Stimulated activated CD4-positive, alpha-beta T cell treated with anti-CD3 and anti-CD28 coated beads, Interleukin-4, amount 100 ng/mL, for 1 hour (primary cell): Measurements from ENCODE around the gene TGFBR3L.
A peak's percentile ranks its signal among the peaks of the same experiment; 100 is the strongest.
"Not testable (repeated sequence)": the region's sequence is repeated elsewhere in the genome, so short reads cannot be mapped to it uniquely, and the experiment has no call there.

Experiments
- DNase-seq: peaks from one replicate; pipeline ENCODE4 v3.0.0-alpha.2; 2020

TGFBR3L gene

DNA sequence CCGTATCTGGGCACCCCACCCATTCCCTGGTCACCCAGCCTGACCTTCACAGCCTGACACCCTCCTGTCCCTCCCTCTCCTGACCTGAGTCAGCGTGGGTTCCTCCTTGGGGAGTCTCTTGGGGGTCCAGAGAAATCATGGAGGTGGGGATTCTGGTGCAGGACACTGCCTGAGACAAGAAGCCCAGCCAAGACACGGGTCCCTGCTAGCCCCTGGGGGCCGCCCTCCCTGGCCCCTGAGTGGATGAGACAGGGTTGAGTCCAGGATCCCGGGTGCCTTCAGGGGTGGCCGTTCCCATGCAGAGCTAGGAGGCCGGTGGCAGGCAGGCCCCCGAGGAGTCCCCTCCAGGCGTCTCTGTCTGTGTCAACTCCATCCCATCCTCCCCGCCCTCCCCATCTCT lies 9.4 kb upstream of the TGFBR3L start:
- no peak for DNase-seq

DNA sequence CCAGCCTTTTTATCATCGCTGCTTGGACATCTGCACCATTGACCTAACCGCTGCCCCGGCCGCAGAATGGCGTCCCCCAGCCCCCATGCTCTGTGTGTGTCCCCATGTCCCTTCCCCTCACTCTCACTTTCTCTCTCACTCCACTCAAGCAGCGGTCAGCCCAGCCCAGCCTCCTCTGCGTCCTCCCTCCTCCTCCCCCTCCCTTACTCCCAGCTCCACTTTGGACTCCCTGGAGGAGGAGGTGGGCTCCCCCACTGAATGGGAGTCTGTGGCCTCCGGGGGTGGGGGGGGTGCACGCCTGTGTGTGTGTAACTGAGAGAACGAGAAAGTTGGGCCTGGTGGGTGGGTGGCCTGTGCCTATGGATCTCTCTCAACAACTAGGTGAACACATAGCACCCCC lies 8.8 kb upstream of the TGFBR3L start:
- DNase-seq = no peak

DNA sequence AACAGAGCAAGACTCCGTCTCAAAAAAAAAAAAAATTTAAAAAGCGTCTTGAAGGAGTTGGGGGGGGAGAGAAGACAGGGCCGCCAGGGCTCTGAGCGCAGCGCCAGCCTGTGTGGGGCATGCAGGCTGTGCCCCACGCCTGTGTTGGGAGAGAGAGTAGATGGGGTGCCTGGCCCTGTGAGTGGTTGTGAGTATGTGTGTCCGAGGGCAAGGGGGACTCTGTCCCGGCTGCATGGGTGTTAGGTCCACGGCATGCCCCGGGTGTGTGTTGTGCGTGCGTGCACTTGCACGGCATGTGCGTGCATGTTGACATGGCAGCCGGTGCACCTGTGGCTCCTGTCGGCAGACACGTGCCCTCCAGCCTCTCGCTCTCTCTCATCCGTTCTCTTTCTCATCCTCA lies 7.5 kb upstream of the TGFBR3L start:
- DNase-seq = no peak

DNA sequence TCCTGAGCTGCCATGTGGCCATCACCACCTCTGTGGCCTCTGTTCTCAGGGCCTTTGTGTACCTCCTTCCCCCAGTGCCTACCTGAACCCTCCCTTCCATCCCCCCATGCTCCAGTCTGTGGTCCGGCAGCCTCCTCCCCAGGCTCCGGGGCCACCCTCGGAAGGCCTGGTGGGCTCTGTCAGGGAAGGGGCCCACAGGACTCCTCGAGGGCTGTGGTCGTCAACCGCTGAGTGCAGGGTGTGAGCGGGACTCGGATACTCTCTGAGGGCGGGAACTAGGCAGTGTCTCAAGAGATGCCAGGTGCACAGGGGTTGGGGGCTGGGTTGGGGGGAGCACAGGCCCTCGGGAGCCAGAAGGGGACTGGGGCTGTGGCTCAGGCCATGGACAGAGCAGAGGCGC lies 7.1 kb upstream of the TGFBR3L start:
- no peak for DNase-seq

DNA sequence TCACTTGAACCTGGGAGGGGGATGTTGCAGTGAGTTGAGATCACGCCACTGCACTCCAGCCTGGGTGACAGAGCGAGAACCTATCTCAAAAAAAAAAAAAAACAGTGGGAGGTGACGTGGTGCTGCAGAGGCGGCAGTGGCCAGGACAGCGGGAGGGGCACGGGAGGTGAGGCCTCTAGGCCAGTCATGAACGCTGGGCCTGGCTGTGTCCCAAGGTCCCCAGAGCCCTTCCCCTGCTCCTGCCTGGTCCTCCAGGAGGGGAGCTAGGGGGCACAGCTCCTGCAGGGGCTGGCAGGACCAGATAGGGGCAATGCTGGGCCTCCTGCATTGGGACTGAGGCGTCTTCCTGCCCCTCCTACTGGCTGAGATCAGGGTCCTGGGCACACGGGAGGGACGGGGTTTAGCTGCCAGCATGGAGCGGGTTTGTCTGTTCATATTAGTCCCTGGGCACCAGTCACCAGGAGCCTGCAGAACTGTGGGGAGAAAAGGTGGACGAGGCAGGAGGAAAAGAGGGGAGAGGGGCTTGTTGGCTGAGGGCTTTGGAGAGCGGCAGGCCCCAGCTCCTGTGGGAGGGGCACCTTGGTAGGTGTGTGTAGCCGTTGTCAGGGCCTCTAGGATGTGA lies 6.4 kb upstream of the TGFBR3L start:
- DNase-seq = no peak

DNA sequence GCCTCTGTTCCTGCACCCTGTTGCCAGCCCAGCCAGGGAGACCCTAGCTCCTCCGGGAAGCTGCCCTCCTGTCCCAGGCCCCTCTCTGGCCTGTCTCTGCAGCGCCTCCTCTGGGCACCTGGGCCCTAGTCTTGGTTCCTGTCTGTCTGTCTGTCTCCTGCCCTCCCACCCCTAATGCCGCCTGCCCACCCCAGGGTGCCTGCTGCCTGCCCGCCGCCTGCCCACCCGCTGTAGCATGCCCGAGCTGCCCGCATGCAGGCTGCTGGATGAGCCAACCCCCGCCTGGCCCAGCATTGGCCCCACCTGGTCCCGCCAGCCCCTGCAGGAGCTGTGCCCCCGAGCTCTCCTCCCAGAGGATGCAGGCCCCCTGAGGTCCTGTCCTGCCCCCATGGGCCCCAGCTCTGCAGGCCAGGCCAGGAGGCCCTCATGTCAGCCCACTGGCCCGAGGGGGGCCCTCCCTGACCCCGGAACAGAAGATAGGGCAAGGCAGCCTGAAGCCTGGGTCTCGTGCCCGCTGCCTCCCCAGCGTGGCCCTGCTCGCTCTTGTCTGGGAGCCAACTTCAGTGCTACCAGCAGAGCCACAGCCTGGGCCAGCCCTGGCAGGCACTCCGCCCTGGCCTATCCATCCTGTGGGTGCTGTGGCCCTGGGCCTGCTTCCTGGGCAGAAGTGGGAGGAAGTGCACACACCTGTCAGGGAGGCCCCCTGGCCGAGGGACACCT lies 5.7 kb upstream of the TGFBR3L start:
- no peak for DNase-seq

DNA sequence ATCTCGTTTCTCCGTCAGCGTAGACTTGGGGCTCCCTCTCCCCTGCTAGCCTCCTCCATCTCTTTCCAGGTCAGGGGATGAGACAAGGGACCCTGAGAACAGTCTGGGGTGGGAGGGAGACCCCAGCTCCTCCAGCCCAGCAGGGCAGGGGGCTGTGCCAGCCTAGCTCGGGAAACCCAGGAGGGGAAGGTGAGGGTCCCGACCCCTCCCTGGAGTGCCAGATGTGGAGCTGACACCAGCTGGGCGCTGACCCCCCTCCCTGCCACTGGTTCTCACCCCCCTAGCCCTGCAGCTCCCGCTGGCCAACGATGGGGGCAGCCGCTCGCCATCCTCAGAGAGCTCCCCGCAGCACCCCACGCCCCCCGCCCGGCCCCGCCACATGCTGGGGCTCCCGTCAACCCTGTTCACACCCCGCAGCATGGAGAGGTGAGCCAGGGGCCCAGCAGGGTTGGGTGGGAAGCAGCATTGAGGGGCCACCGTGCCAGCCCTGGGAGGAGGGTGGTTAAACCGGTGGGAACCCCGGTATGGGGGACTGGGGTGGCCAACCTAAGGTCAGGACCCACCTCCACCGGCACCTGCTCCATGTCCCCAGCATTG lies 5.1 kb upstream of the TGFBR3L start:
- no peak for DNase-seq

DNA sequence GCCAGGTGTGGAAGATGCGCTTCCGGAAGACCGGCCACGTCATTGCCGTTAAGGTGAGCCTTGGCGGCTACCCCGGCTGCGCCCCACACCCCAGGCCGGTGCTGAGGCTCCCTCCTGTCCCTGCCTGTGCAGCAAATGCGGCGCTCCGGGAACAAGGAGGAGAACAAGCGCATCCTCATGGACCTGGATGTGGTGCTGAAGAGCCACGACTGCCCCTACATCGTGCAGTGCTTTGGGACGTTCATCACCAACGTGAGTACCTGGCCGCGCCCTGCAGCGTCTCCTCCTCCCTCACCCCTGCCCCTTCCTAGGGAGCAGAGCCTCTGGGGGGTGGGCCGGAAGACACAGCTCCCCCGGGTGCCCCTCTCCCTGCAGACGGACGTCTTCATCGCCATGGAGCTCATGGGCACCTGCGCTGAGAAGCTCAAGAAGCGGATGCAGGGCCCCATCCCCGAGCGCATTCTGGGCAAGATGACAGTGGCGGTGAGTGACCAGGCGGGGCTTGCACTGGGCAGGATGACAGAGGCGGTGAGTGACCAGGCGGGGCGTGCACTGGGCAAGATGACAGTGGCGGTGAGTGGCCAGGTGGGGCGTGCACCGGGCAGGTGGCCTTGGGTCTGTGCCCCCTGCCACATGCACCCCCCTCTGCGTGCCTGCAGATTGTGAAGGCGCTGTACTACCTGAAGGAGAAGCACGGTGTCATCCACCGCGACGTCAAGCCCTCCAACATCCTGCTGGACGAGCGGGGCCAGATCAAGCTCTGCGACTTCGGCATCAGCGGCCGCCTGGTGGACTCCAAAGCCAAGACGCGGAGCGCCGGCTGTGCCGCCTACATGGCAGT lies 4.1 kb upstream of the TGFBR3L start:
- no peak for DNase-seq

DNA sequence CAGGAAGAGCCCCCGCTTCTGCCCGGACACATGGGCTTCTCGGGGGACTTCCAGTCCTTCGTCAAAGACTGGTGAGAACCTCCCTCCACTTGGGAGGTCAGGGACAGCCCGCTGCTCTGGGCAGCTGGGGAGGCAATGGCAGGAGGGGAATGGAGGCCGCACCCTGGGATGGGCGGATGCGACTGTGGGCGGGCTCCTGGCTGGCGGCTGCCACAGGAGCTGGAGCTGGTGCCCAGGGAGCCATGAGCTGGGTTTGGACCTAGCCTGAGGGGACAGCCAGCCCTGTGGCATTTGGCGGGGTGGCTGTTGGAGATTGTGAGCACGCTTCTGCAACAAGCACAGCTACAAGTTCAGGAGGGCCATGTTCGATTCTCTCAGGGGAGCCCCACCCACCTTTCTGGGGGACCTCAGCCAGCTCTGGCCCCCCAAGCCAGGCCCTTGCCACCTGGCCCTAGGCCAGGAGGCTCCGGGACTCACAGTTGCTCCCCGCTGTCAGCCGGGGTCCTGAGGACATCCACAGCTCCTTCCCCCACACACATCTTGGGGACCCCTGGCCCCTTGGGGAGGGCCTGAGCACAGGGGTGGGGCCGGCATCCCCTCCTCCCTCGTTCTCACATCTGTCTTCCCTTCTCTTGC lies 3.0 kb upstream of the TGFBR3L start:
- DNase-seq = no peak

DNA sequence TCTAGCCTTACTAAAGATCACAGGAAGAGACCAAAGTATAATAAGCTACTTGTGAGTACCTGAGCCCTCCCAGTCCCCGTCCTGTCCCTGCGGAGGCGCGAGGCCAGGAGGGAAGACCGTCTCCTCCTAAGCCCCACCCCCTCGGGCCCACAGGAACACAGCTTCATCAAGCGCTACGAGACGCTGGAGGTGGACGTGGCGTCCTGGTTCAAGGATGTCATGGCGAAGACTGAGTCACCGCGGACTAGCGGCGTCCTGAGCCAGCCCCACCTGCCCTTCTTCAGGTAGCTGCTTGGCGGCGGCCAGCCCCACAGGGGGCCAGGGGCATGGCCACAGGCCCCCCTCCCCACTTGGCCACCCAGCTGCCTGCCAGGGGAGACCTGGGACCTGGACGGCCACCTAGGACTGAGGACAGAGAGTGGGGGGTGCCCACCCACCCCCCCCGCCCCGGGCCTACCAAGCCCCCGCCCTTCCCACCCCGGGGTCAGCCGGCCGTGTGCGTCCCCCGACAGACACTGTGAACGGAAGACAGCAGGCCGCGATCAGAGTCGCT lies 2.4 kb upstream of the TGFBR3L start:
- DNase-seq = no peak

DNA sequence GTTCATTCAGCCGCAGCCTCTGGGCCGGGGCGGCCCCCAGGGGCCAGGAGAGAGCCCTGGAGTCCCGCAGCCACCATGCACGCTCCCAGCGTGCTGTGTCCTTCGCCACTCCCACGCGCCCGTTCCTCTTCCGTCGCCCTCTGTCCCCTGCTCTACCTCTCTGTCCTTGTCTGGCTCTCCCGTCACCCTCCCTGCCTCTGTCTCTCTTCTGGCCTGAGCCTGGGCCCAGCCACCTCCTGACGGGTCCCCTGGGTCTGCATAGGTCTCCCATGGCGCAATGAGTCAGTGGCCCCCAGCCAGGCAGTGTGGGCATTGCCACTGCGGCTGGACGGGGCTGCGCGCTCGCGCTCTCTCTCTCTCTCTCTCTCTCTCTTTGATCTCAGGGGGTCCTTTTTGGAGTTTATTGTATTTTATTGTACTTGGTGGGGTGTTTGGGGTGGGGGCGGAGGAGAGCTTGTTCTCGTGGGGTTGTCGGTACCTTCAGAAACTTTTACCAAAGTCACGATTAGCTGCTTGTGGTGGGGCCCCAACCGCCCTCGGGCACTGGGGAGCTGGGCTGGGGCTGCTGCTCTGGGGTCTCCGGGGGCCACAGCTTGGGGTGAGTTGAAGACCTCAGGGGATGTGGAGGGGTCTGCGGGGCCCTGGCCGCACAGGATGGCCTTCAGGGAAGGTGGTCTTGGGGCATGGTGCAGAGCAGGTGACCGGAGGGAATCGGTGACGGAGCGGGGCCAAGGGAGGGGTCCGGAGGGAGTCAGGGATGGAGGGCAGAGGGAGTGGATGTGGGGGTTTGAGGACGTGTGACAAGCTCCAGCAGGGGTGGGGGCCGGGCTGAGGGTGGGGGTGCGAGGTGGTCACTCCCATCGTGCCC lies 1.7 kb upstream of the TGFBR3L start:
- DNase-seq = no peak

DNA sequence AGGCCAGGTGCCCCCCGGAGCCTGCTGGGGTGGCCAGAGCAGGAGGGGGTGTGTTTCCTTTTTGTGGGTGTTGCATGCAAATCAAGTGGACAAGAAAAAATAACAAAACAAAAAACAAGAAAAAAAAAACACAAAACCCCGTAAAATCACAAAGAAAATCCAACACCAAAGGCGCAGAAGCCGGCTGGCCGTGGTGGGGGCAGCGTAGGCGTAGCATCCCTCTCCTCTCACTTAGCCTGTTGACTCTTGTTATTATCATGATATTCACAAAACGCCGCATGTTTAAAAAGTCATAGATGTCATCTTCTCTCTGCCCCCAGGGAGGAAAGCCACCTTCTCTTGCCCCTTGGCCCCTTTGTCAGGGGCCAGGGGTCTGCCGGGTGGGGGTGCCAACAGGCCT lies 978 bp upstream of the TGFBR3L start:
- no peak for DNase-seq

DNA sequence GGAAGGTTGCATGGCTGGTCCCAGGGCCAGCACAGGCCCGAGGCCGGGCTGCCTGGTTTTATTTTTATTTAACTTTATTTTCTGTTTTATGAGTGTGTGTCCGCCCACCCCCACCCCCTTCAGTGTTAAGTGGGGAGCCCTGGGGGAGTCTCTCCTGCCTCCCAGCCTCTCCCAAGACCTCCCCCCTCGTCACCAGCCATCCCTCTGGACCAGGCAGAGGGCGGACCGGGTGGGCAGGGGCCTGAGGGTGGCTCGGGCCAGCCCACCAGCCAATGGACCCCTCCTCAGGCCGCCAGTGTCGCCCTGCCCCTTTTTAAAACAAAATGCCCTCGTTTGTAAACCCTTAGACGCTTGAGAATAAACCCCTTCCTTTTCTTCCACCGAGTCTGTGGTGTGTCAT lies 531 bp upstream of the TGFBR3L start:
- DNase-seq = no peak

DNA sequence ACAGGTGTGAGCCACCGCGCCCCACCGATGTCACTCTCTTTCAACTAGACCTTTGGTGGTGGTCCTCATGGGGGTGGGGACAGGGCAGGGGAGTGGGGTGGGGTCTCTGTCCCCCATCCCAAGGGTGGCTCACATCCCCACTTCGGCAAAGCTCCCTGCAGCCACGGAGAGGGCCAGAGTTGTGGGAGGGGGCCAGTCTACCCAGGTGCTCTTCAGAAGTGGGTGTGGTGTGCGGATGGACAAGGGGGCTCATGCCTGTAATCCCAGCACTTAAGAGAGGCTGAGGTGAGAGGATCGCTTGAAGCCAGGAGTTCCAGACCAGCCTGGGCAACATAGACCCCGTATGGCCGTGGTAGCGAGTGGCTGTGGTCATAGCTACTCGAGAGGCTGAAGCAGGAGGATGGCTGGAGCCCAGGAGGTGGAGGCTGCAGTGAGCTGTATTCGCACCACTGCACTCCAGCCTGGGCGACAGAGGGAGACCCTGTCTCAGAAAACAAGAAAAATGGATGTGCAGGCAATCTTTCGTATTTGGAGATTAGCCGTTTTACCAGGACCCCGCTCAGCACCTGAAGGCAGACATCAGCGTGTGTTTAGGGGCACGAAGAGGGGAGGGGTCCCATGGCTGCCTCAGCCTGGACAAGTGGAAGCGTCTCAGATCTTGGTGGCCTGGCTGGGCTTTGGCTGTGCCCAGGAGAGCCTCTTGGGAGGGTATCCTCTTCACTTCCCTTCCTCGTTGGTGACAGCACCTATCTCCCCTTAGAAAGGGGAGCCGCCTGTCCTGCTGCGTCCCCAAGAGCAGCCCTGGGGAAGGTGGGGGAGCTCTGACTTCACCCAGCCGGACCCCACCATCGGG lies 846 bp downstream of the TGFBR3L start:
- DNase-seq = no peak

DNA sequence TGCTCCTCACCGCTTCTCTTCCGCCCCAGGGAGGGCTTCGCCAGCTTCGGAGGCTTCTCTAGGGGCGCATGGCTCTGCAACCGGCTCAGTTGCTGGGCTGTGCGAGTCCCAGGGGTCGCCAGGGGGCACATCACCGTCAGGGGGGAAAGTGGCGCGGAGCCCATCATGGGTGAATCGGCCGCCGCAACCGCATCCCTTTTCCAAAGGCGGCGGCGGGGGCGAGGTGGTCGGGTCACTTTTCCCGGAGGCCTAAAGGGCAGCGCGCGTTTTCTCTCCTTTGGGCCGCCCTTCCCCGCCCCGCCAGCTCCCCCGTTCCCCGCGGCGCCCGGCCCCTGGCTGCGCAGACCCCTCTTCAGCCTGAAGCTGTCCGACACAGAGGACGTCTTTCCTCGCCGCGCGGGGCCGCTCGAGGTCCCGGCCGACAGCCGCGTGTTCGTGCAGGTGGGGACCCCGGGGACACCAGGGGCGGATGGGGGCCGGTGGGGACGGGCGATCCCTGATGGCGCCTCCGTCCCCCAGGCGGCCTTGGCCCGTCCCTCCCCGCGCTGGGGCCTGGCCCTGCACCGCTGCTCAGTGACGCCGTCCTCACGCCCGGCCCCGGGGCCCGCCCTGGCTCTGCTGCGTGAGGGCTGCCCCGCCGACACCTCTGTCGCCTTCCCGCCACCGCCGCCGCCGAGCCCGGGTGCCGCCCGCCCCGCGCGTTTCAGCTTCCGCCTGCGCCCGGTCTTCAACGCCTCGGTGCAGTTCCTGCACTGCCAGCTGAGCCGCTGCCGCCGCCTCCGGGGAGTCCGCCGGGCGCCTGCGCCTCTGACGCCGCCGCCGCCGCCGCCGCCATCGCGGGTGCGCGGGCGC lies 1.7 kb downstream of the TGFBR3L start:
- DNase-seq = peak; percentile 60

DNA sequence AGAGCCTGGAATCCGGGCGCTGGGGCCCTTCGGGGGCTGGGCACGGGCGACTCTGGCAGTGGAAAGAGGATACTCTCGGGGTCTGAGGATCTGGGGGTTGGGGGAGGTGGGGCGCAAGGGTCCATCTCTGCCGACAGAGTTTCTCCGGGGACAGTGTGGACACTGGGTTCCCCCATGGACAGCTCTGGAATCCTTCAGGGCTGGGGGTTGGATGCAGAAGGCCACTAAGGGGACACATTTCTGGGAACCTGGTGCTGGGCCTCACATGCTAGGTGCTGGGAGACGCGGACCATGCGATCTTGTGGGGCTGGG lies 2.3 kb downstream of the TGFBR3L start:
- no peak for DNase-seq

DNA sequence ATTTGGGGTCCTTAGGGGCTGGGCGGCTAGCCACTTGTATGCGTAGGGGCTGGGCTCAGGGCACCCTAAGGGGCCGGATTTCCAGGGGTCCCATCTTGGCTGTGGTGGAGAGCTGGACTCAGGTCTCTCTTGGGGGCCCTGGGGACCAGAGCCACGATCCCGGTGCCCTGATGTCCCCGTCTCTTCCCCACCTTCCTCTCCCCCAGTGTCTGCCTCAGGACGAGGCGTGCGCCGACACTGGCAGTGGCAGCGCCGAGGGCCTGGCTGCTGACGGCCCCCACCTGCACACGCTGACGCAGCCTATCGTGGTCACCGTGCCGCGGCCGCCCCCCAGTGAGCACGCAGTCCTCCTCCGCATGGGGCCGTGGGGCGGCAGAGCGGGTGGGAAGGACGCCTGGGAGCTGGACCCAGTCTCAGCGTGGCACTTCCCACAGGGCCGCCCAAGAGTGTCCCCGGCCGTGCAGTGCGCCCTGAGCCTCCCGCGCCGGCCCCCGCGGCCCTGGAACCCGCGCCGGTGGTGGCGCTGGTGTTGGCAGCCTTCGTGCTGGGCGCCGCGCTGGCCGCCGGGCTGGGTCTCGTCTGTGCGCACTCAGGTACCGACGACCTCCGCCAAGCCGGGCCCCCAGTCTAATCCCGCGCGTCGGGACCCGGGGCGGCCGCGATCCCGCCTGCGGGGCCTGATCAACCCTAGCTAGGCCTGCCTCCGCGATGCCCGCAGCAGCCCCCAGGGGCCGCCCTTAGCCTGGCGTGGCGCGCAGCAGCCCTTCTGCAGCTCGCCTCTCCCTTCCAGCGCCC lies 2.8 kb downstream of the TGFBR3L start:
- peak; percentile 67 for DNase-seq

DNA sequence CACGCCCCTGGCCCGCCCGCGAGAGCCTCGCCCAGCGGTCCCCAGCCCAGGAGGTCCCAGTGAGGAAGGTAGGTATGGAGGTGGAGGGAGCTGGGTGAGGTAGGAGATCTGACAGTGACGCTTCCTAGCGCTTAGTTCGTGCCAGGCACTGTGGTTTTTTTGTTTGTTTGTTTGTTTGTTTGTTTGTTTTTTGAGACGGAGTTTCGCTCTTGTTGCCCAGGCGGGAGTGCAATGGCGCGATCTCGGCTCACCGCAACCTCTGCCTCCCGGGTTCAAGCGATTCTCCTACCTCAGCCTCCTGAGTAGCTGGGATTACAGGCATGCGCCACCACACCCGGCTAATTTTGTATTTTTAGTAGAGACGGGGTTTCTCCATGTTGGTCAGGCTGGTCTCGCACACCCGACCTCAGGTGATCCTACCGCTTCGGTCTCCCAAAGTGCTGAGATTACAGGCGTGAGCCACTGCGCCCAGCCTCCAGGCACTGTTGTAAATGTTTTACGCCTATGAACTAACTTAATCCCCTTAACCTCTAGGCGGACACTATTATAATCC lies 3.5 kb downstream of the TGFBR3L start:
- not testable (repeated sequence) for DNase-seq
